AG04449 (cell line): ENCODE data around the gene ZMAT5.
A peak's percentile ranks its signal among the peaks of the same experiment; 100 is the strongest.

Experiments
- CTCF ChIA-PET: fragments of 350-600 bp; formaldehyde crosslinking; extraction: SDS; loops from one replicate; lab custom pipeline; 2021; ENCODE audit warnings: antibody characterized with exemption; lab: Yijun Ruan, JAX
- POLR2A ChIA-PET: fragments of 400-600, 350-600 bp; formaldehyde crosslinking; extraction: SDS; loops from one replicate; lab custom pipeline; 2020; ENCODE audit warnings: antibody characterized with exemption, inconsistent platforms; lab: Yijun Ruan, JAX
- DNase-seq: peaks from one replicate; pipeline ENCODE4 v3.0.0-alpha.2; 2010; ENCODE audit warnings: low read depth, low spot score
- H3K4me3 ChIP-seq: 2 replicates; pipeline ENCODE4 v1.5.1; 2011; ENCODE audit warnings: low read depth, mild to moderate bottlenecking, control low read depth, low read length
- TF ChIP-seq, protein P1 (sequence below): IDR thresholded peaks from one replicate; pipeline ENCODE4 v1.5.1; 2011; ENCODE audit warnings: mild to moderate bottlenecking, moderate library complexity, low read length, control low read depth, inconsistent platforms; ENCODE audit not compliant: insufficient read depth; ENCODE audit errors: missing control alignments

Gene ZMAT5

GRCh38 chr22:29765905-29766631 is 739 bp downstream of the ZMAT5 start:
- ChIA-PET CTCF (interaction anchor here (1.0 to 1.8 kb wide), 2 partner anchors 239 to 322 kb away, joined by 5 to 10 read pairs; no protein-coding TSS in a partner anchor), POLR2A (interaction anchor here (0.5 to 1.6 kb wide), 2 partner anchors 24 to 229 kb away, joined by 3 read pairs; no protein-coding TSS in a partner anchor)
- no peak for DNase-seq
- TF ChIP-seq, protein P1, sequence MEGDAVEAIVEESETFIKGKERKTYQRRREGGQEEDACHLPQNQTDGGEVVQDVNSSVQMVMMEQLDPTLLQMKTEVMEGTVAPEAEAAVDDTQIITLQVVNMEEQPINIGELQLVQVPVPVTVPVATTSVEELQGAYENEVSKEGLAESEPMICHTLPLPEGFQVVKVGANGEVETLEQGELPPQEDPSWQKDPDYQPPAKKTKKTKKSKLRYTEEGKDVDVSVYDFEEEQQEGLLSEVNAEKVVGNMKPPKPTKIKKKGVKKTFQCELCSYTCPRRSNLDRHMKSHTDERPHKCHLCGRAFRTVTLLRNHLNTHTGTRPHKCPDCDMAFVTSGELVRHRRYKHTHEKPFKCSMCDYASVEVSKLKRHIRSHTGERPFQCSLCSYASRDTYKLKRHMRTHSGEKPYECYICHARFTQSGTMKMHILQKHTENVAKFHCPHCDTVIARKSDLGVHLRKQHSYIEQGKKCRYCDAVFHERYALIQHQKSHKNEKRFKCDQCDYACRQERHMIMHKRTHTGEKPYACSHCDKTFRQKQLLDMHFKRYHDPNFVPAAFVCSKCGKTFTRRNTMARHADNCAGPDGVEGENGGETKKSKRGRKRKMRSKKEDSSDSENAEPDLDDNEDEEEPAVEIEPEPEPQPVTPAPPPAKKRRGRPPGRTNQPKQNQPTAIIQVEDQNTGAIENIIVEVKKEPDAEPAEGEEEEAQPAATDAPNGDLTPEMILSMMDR = no peak
- H3K4me3 ChIP-seq = peak overlapping the region; percentile 98

DNA sequence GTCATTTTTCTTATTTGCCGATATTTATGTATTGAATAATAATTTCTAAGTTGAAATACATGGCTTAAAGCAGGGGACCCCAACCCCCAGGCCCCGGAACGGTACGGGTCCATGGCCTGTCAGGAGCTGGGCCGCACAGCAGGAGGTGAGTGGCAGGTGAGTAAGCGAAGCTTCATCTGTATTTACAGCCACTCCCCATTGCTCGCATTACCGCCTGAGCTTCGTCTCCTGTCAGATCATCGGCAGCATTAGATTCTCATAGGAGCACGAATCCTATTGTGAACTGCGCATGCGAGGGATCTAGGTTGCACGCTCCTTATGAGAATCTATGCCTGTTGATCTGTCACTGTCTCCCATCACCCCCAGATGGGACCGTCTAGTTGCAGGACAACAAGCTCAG is 4.5 kb downstream of the ZMAT5 start:
- DNase-seq = no peak
- CTCF ChIA-PET = interaction anchor here (1.1 to 1.7 kb wide), 2 partner anchors 31 to 243 kb away, joined by 3 to 4 read pairs; no protein-coding TSS in a partner anchor
- H3K4me3 ChIP-seq = no peak overlapping the region
- POLR2A ChIA-PET = no interaction called here
- TF ChIP-seq, protein P1 = no peak

GRCh38 chr22:29758959-29759358 is 7.8 kb downstream of the ZMAT5 start:
- ChIA-PET CTCF (no interaction called here), POLR2A (no interaction called here)
- no peak overlapping the region for H3K4me3 ChIP-seq
- no peak for DNase-seq
- TF ChIP-seq, protein P1 = no peak

DNA sequence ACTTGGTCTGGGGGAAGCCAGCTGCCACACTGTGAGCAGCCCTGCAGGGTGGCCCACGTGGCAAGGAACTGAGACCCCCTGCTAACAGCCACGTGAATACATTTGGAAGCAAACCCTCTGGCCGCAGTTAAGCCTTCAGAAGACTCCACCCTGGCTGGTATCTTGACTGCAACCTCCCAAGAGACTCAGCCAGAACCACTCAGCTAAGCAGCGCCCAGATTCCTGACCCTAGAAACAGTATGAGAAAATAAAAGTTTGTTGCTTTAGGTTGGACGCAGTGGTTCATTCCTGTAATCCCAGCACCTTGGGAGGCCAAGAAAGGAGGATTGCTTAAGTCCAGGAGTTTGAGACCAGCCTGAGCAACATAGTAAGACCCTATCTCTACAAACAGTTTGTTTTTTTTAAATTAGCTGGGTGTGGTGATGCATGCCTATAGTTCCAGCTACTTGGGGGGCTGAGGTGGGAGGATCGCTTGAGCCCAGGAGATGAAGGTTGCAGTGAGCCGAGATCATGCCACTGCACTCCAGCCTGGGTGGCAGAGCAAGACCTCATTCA is 8.7 kb downstream of the ZMAT5 start:
- POLR2A ChIA-PET = no interaction called here
- TF ChIP-seq, protein P1 = no peak
- H3K4me3 ChIP-seq = no peak overlapping the region
- CTCF ChIA-PET = interaction anchor here (1.1 to 1.3 kb wide), 3 partner anchors 15 to 333 kb away, joined by 3 read pairs; no protein-coding TSS in a partner anchor
- DNase-seq = no peak

GRCh38 chr22:29757096-29757495 is 9.7 kb downstream of the ZMAT5 start:
- ChIA-PET CTCF (interaction anchor here (1.2 to 1.8 kb wide), 4 partner anchors 16 to 334 kb away, joined by 3 to 5 read pairs (median 4); no protein-coding TSS in a partner anchor), POLR2A (no interaction called here)
- DNase-seq = no peak
- H3K4me3 ChIP-seq = no peak overlapping the region
- TF ChIP-seq, protein P1 = no peak

DNA sequence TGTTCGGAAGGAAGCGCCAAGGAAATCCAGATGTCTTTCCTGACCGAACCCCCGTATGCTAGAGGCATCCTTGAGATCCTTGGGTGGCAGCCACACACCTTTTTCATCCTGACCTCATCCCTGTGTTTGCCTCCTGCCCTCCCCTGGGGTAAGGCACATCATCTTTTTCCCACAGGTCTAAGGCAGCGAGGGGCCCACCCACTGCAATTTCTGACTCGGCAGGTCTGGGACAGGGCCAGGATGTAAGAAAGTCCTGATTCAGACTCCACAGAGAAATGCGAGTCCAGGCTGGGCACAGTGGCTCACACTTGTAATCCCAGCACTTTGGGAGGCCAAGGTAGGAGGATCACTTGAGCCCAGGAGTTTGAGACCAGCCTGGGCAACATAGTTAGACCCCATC is 10.5 kb downstream of the ZMAT5 start:
- no peak overlapping the region for H3K4me3 ChIP-seq
- TF ChIP-seq, protein P1 = no peak
- no peak for DNase-seq
- ChIA-PET POLR2A (no interaction called here), CTCF (interaction anchor here (1.2 to 1.8 kb wide), 3 partner anchors 240 to 332 kb away, joined by 3 to 5 read pairs (median 4); no protein-coding TSS in a partner anchor)
